Activated CD4-positive, alpha-beta T cell treated with anti-CD3 and anti-CD28 coated beads for 24 hours (primary cell): ENCODE measurements around the gene PLD4.
"Not testable (repeated sequence)": the region's sequence is repeated elsewhere in the genome, so short reads cannot be mapped to it uniquely, and the experiment has no call there.

ENCODE experiments used
- DNase-seq, 2 donors: peaks; one replicate each; pipeline ENCODE4 v3.0.0-alpha.2; 2020; ENCODE audit warnings: low read depth in 2 of 2

The PLD4 gene

GRCh38 chr14:104885973-104886689 is 38.5 kb upstream of the PLD4 start:
- no peak for DNase-seq

DNA sequence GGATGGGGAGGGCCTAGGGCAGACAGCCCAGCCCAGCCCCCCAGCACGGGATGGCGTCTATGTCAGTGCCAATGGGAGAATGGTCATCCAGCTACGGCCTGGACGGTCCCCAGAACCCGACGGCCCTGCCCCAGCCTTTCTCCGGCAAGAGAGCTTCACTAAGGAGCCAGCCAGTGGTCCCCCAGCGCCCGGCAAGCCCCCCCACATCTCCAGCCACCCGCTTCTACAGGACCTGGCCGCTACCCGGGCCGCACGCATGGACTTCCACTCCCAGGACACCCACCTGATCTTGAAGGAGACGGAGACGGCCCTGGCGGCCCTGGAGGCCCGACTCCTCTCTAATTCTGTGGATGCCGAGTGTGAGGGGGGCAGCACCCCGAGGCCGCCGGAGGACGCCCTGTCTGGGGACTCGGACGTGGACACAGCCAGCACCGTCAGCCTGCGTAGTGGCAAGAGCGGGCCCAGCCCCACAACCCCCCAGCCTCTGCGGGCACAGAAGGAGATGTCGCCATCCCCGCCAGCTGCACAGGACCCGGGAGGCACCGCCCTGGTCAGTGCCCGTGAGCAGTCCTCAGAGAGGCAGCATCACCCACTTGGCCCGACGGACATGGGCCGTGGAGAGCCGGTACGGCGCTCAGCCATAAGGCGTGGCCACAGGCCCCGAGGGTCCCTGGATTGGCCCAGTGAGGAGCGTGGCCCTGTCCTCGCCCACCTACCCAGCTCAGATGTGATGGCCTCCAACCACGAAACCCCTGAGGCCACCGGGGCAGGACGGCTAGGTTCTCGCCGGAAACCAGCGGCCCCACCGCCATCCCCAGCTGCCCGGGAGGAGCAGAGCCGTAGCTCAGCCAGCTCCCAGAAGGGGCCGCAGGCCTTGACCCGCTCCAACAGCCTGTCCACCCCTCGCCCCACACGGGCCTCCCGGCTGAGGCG is 37.7 kb upstream of the PLD4 start:
- DNase-seq: no peak

GRCh38 chr14:104887623-104888488 is 36.8 kb upstream of the PLD4 start:
- DNase-seq: no peak

GRCh38 chr14:104888489-104889374 is 35.9 kb upstream of the PLD4 start:
- DNase-seq: no peak

GRCh38 chr14:104889375-104889757 is 35.3 kb upstream of the PLD4 start:
- DNase-seq: no peak

GRCh38 chr14:104890292-104890691 is 34.4 kb upstream of the PLD4 start:
- not testable (repeated sequence) for DNase-seq

- no peak for DNase-seq
Measured at GRCh38 chr14:104891121-104891551, 33.5 kb upstream of the PLD4 start.

GRCh38 chr14:104891664-104892530 is 32.8 kb upstream of the PLD4 start:
- DNase-seq: no peak

GRCh38 chr14:104892531-104893434 is 31.9 kb upstream of the PLD4 start:
- no peak for DNase-seq

DNA sequence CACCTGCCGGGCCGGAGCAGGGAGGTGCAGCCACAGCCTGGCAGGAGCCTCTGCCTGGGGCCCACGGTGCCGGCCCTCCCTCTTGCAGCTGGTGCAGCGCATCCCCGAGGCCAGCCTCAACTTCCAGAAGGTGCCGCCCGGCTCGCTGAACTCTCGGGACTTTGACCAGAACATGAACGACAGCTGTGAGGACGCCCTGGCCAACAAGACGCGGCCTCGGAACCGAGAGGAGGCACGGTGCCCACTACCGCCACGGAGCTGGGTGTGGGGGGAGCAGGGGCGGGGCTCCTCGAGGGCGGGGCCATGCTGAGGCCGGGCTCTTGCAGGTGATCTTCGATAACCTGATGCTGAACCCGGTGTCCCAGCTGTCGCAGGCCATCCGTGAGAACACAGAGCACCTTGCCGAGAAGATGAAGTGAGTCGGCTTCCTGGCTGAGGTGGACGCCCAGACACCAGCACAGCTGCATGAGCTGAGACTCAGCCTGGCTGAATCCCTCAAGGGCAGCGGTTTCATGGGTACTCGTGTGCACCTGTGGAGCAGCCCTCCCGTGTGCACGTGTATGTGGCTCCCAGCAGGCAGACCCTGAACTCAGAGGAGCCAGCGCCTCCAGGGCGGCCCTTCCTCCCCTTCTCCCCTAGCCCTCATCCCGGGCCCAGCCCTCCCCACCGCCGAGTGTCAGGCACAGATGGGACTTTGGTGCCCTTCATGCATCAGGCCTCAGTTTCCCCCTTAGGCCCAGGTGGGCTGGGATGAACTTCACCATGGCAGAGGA is 31.1 kb upstream of the PLD4 start:
- DNase-seq: no peak

DNA sequence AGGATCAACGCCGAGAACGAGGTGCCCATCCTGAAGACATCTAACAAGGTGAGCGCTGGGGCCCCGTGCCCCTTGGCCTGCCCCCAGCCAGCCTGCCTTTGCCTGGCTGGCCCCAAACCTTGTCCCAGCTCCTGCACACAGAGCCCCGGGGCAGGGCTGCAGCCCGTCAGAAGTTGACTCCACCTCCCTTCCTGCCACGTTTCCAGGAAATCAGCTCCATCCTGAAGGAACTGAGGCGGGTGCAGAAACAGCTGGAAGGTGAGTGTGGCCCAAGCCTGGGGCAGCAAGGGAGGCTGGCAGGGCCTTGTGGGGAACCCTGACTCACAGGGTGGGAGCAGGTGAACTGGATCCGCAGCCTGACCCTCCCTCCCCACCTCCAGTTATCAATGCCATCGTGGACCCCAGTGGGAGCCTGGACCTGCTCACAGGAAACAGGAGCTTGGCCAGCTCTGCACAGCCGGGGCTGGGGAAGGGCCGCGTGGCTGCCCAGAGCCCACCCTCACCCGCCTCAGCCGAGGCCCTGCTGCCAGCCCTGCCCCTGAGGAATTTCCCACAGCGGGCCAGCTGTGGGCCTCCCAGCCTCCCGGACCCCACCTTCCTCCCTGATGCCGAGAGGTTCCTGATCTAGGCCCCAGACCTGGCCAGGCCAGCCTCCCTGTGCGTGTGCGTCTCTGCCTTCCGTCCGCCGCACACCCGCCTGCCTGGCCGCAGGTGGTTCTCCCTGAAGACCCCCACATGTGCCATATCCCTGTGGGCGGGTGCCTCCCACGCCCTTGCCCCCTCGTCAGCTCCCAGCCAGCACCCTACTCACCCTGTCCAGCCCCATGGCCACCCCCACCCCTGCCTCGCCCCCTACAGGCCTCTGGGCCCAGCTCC is 30.1 kb upstream of the PLD4 start:
- no peak for DNase-seq

GRCh38 chr14:104895207-104895785 is 29.4 kb upstream of the PLD4 start:
- no peak for DNase-seq

GRCh38 chr14:104895786-104896661 is 28.7 kb upstream of the PLD4 start:
- DNase-seq: no peak

DNA sequence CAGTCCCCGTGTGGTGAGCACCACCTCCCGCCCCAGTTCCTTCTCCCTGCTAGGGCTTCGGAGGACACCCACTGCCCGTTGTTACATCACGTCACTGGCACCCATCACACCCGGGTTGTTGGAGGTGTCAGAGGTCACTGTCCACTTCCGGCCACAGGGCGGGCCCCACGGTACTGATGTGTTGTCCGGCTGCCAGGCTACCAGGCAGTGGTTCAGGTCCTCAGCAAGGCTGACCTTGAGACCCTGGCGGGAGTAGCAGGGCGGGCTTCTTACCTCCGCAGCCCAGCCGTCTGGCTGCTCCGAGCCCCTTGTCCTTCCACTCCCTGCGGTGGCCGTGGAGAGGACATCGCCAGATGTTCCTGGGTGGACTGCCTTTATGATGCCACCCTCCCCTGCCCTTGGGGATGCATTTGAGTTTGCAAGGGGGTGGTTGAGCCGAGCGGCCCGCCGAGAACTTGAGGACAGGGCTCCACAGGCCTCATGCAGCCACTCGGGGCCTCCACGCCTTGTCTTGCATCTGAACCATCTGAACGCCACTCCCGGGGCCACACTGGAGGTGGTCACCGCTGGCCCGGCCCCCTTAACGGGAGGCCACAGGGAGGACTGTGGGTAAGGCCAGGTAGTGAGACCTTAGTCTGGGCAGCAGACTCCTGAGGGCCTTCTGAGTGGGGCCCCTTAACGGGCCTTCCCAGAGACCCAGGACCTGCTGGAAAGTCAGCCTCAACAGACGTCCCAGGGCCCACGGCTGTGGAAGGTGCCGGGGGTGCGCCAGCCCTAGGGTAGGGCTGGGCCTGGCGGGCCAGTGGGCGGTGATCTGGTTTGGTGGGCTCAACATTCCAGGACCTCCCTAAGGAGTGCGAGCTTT is 27.1 kb upstream of the PLD4 start:
- DNase-seq: no peak

- no peak for DNase-seq
Measured at GRCh38 chr14:104898195-104898558, 26.5 kb upstream of the PLD4 start.
